Measurements from ENCODE around the gene ARL6IP1.

Gene ARL6IP1

GRCh38 chr16:18801145-18801972 is at the start of gene ARL6IP1:
Gene ARL6IP1, minus strand, starts transcription at chr16:18801549. Its CDS starts 83 bp downstream, at chr16:18801466.
- DNase-seq (ENCODE audit: low spot score) = peak; percentile 100

- no peak for DNase-seq (ENCODE audit: low spot score)
These were observed 45.1 kb upstream of the ARL6IP1 start for GRCh38 chr16:18846416-18846815.

DNA sequence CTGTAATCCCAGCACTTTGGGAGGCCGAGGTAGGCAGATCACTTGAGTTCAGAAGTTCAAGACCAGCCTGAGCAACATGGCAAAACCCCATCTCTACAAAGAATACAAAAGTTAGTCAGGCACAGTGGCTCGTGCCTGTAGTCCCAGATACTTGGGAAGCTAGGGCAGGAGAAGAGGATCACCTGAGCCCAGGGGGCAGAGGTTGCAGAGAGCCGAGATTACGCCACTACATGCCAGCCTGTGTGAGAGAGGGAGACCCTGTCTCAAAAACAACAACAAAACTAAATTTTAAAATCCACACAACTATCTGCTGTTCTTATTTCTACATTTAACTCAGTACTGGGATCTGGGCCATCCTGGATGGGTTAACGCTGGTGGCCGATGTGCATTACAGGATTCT is 41.2 kb upstream of the ARL6IP1 start:
- DNase-seq (ENCODE audit: low spot score) = no peak

- no peak for DNase-seq (ENCODE audit: low spot score)
These were observed 40.6 kb upstream of the ARL6IP1 start for GRCh38 chr16:18841833-18842525.

DNA sequence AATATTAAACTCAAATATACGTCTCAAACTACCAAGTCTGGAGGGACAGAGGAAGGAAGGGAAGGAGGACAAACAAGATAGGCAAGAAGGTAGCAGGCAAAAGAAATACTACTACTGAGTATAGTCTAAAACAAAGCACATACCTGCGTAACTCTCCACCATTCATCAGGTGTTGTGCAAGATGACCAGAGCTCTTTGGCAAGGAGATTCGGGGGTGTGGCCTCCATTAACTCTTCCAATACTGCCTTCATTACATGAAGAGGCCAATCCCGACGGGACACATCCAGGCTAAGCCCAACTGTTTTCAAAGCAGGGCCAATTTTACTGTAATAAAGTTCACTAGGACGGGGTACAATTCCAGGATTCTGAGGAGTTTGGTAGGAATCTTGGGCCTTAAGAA is 38.2 kb upstream of the ARL6IP1 start:
- DNase-seq (ENCODE audit: low spot score) = no peak

DNA sequence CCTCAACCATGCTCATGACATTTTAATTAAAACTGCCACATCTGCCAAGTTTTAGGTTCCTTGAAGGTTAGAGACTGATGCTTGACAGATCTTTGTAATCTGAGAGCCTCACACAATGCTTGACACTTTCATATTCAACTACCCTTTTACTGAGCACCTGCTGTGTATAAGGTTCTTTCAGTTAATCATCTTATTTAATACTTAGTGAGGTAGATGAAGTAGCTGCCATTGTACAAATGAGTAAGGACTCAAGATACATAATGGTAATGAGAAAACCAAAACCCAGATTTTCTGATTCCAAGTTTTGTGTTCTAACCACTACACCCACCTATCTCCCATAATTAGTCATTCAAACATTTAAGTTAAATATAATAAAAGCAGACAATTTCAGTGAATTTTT is 35.4 kb upstream of the ARL6IP1 start:
- DNase-seq (ENCODE audit: low spot score) = no peak

DNA sequence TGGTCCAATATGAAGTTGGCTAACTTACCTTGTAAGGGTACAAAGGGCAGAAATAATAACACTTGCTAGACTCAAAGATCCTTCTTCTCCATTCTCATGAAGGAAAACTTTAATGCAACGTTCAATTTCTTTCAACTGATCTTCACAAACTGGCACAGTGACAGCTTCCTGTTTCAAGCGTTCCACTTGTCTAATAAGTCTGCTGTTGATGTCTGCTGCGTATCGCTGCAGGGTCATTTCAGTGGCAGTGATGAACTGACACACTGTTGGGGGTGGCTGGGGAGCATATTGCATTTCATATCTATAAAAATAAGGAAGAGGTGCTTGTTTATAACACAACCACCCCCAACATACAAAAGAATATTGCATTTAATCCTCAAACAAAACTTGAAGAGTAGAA is 33.5 kb upstream of the ARL6IP1 start:
- DNase-seq (ENCODE audit: low spot score) = no peak

DNA sequence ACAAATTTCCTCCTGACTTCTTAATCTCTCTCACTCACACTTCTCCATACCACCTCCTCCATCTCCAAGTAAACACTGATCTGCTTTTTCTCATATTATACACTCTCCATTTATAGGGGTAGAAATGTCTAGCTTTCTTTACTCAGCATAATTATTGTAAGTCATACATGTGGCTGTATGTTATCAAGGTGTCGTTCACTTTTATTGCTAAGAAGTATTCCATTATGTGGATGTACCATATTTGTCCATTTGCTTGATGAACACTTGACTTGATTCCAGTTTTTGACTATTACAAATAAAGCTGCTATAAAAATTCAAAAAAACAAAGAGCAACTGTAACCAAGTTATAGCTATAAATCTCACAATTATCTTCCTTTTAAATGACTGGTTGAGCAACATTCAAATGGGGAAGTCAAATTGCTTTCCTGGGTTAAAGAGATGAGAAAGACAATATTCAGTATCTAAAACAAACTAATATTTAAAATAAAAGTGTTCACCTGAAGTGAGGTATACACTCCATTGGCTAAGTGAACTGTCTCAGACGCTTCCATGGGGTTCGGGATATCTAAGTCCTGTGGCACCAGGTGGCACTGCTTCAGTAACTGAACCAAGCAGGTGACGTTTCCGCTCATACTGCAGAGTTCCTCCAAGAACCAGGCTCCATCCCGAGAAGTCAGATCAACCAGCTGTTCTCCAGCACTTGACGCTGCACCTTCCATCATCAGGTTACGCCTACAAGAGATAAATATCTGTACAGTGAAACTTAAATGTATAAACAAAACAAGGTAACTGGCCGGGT is 32.6 kb upstream of the ARL6IP1 start:
- no peak for DNase-seq (ENCODE audit: low spot score)

DNA sequence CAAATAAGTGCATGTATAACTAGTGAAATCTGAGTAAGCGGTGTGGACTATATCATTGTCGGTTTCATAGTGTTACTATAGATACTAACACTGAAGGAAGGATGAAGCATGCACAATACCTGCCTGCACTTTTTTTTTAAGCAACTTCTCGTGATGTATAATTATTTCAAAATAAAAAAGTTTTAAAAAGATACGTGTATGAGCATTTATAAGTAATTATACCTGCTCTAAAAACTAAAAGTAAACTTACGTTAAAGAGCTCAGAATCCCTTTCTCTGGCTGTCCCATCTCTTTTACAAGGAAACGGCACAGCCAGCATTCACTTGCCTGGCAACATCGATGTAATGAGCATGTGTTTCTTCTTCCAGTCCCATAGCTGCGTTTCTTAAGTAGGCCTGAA is 31.3 kb upstream of the ARL6IP1 start:
- no peak for DNase-seq (ENCODE audit: low spot score)

DNA sequence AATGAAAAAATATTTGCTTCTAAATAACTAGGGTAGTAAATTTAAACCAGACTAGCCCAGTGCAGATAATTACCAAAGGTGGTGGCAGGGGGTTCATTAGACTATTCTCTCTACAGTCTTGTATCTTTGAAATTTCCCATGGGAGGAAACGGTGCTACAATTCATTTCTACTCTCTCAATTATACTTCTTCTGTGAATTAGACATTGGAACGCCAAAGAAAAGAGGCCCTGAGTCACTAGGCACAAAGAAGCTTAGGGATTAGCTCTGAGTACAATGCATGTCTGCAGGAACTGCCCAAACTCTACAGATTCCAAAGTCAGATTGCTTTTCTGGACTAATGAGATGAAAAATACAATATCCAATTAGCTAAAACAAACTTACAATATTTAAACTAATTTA is 30.7 kb upstream of the ARL6IP1 start:
- DNase-seq (ENCODE audit: low spot score) = no peak

- DNase-seq (ENCODE audit: low spot score) = no peak
These were observed 27.9 kb upstream of the ARL6IP1 start for GRCh38 chr16:18829251-18829650.

DNA sequence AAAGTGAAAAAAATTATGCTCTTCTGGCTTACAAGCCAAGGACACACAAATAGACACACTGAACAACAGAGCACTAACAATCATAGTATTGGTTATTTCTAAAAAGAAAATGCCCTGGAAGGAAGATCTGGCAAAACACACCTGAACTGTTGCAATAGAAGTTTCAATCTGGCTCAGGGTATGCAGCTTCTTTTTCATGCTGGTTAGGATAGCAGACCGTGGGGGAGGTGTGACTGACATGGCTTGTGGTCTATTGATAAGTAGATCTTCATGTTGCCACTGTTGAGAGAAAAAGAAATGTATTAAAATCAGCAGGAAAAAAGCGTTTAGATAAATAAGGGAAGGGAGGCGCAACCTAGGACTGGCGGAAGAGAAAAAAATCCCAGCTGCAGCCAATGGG is 26.5 kb upstream of the ARL6IP1 start:
- DNase-seq (ENCODE audit: low spot score) = no peak

GRCh38 chr16:18816286-18816685 is 14.9 kb upstream of the ARL6IP1 start:
- DNase-seq (ENCODE audit: low spot score) = peak; percentile 95

DNA sequence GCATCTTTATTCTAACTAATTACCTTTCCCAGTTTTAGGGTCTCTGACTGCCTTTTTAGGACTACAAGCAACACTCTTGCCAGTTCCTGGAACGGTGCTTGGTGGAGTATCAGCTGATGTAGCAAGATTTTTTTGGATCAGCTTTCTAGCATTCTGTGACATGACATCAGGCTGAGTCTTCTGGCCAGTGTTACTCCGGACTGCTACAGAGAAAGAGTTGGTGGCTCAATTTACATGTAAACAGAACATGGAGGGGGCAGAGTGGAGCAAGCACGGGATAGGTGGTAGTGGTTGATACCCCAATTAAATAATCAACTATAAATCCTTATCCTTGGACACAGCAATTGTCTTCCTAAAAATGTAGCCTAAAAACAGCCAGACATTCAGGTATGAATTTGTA is 10.6 kb upstream of the ARL6IP1 start:
- DNase-seq (ENCODE audit: low spot score) = no peak

DNA sequence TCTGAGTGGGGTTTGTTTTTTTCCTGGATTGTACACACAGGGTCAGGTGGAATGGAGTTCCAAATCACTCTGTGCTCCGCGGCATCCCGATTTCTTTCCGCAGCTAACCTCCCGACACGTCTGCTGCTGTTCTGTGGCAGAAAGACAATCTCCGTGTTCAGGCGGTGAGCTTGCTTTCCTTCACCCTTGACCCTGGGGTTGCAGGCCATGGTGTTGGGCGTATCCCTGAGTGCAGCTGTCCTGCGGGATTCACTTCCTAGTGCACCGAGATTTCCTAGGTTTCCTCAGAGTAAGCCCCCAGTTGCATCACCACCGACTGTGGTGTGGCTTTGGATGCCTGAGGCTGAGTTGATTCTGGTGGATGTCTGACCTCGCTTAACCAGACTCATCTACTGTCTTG is 7.8 kb upstream of the ARL6IP1 start:
- no peak for DNase-seq (ENCODE audit: low spot score)

GRCh38 chr16:18805257-18805773 is 4.0 kb upstream of the ARL6IP1 start:
- no peak for DNase-seq (ENCODE audit: low spot score)

DNA sequence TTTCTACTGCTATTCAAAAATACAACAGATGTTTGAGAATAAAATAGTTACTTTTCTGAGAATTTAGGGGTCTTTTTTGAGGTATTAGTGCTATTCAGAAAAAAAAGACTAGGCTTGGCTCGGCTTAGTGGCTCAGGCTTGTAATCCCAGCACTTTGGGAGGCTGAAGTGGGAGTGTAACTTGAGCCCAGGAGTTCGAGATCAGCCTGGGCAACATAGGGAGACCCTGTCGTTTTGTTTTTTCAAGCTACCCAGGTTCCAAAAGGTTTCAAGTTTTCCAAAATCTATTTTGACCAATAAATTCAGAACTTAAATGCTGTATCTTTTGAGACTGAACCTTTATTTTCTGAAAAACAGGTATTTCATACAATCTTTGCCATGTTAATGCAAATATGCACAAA is 3.2 kb upstream of the ARL6IP1 start:
- DNase-seq (ENCODE audit: low spot score) = no peak

GRCh38 chr16:18803569-18804462 is 2.5 kb upstream of the ARL6IP1 start:
- DNase-seq (ENCODE audit: low spot score) = no peak

- DNase-seq (ENCODE audit: low spot score) = no peak
These were observed 1.5 kb upstream of the ARL6IP1 start for GRCh38 chr16:18802767-18803343.

DNA sequence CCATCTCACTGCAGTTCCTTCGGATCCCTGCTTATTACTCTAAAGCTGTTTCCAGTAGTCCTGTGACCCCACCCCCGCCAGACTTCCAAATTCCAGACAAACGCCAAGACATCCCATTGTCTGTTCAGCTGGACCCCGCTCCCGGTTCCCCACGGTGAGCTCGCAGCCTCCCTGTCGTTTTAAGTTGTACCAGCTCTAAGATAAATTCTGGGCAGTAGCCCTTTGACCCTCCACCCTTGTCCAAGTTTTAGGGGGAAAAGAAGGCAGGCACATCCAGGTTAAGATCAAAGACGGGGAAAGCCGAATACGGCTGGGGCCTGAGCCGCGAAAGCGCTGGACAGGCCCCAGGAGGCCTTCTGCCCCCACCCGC is 589 bp downstream of the ARL6IP1 start:
- no peak for DNase-seq (ENCODE audit: low spot score)

DNA sequence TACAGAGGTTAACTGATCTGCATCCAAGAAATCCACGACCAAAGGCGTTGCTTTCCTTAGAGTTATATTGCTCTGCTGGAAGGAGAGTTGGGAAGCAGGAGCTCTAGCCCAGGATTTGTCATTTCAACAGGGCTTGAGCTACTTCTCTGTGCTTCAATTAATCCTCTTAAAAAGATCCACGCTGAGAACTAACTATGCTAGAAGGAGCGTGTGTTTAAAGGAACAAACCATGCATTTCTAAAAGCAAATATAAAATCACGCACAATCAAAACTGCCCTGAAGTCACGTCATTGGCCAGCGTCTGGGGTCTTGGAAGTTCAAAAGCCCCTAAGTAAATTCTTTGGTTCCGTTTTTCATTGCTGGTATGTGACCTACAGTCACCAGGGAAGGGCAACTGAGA is 1.1 kb downstream of the ARL6IP1 start:
- DNase-seq (ENCODE audit: low spot score) = no peak

Data from pons (tissue), 1 donor.